NCI-H82 (cell line): ENCODE data around the gene HIGD2A.

Experiments
- DNase-seq: peaks from one replicate; lab custom pipeline; 2025; lab: John Stamatoyannopoulos, UW

Gene HIGD2A, protein sequence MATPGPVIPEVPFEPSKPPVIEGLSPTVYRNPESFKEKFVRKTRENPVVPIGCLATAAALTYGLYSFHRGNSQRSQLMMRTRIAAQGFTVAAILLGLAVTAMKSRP

GRCh38 chr5:176388444-176389134 lies at the start of gene HIGD2A, which contains the start of gene NOP16:
TSS of gene HIGD2A (plus strand) at chr5:176388751. CDS start at chr5:176388820, 69 bp downstream.
TSS of gene NOP16 (minus strand) at chr5:176388598. CDS start at chr5:176388539, 59 bp downstream.
- peak; percentile 99 for DNase-seq

DNA sequence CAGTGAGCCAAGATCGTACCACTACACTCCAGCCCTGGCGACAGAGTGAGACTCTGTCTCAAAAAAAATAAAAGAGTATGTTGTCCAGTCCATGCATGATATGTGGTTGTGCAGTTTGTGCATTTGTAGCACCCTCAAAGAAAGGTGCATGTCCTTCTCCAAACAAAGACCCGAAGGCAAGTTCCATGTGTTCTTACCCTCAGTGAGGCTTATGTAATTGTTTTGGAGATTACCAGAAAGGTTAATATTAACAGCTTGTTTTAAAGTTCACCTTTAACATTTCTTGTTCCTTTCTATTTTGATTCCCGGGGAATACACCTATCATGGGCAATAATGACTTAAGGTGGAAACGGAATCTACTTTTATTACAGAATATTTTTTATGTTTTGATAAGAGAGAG lies 49.2 kb upstream of the HIGD2A start:
- DNase-seq: no peak

DNA sequence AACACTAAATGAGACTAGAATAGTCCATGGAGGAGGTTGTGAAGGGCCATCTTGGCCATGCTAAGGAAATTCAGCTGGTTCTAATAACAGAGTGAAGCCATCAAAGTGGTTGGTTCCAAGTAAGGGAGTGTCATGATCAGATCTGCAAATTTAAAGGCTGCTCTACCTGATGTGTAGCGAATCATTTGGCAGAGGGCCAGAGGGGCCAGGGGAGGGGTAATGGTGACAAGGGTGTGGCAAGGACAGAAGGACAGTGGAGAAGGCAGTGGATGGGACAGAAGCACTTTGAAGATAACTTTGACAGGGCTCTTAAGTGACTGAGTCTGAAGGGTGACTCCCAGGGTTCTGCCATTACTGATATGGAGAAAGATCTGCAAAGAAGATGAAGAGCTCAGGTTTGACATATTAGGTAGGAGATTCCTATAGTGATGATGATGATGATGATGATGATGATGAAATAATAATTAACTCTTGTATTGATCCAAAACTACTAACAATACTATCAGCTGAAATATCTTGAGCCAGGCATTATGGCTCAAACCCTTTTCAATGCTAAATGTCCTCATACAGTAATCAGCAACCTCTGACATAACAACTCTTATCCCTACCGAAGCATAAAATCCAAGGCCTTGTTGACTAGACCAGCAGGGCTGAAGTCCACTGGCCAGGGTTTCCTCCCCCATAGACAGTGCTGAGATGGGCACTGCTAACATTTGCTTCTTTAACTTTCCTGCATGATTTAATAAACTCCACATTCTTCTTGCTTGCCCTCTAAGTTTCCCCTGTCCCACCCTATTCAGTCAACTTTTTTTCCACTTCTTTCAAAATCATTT lies 47.0 kb upstream of the HIGD2A start:
- no peak for DNase-seq

- DNase-seq: no peak
Measured at GRCh38 chr5:176342158-176342483, 46.4 kb upstream of the HIGD2A start.

DNA sequence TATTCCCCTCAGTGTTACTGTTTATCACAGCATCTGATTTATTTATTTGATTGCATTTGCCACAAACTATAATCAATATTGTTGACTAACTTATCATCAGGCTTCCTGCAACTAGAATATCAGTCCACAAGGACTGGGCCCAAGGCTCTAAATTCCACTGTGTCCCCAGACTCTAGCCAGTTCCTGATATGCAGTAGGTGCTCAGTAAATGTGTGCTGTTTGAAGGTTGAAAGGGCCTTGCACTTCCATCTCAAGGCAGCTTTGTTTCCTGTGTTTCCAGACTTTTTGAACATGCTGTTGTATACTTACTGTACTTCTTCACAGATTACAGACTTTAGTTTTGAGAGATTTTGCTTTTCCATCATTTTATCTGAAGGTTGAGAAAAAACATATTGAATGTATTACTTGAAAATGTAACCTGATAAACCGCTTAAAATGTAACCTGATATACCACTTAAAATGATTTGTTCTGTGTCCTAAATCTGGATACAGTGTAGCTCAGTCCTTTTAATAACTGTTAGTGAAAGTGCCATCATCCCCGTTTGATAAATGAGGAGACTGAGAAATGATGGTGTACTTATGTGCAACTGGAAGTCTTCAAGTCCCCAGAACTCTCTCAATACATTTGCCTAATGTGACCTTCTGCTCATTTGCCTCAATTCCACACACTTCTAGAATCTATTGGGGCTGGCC lies 45.6 kb upstream of the HIGD2A start:
- DNase-seq: peak; percentile 18

- no peak for DNase-seq
Measured at GRCh38 chr5:176350416-176350815, 38.1 kb upstream of the HIGD2A start.

DNA sequence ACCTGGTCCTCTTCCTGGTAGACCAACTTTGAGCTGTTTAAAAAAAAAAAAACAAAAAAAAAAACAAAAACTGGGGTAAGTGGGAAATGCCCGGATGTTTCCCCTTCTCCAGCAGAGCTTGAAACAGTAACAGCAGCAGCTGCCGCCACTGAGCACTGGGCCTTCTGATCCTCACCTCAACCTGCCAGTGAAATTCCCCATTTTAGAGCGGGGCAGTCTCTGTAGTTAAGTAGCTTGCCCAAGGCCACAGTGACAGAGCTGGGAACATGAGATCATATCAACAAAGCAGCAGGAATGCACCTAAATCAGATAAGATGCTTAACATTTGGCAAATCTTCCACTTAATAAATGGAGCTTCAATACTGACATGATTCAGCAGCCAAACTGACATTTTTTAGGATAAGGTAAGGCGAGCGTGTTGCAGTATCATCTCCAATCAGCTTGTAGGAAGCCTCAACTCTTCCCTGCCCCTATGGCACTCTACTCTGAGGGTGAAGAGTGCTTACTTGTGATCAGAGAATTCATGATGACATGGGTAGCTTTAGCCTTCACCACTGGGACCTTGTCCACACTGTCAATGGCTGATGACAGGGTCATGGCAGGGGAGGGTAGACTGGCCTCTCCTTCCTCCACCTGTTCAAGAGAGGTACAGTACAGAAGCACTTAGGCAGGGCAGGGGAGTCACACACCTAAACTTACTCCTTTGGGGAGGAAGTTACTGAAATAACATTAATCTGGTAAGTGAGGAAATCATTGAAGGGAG lies 36.3 kb upstream of the HIGD2A start:
- no peak for DNase-seq

- no peak for DNase-seq
Measured at GRCh38 chr5:176353533-176353932, 35.0 kb upstream of the HIGD2A start.

DNA sequence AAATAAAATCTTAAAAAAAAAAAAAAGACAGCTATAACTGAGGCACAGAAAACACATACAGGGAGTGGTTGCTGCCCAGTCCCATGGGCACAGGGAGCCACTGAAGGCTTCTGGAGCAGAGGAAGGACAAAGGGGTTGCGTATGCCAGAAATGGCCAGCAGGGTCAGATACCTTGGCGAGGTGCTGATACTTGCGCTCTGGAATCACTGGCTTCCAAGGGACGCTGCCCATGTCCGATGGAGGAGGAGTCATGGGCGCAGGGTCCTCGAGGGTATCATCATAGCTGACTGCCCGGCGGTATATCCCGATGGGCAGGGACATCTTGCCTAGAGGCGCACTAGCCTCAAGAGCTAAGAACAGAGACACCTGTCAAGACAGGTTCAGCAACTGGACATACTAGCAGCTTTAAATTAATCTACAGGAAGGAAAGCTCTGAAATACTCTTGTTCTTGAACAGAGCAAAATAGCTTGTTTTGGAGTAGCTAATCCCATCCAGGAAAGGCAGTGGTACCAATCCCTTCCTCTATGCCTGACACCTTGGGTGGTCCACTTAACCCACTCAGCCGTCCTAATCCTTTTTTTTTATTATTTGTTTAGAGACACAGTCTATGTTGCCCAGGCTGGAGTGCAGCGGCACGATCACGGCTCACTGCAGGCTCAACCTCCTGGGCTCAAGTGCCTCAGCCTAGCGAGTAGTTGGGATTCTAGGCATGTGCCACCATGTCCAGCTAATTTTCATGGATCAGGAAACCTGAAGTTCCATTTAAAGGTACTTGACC lies 33.0 kb upstream of the HIGD2A start:
- DNase-seq: no peak

GRCh38 chr5:176356179-176356566 lies 32.4 kb upstream of the HIGD2A start:
- no peak for DNase-seq

DNA sequence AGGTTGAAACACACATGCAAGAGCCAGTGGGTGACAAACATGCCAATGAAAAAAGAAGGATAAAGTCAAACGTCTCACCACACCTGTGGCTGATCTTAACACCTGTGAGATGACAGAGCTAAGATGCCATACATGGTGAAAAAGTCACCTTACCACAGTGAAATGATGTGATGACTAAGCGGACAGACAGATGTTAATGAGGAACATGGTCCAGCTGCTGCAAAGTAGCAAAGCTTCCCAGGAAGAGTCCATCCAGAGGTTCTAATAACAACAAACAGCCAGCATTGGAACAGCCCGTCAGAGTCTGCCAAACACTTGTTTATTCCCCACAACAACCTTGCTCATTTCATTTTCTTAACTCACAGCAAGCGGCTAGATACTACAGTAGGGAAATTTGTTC lies 28.9 kb upstream of the HIGD2A start:
- no peak for DNase-seq

DNA sequence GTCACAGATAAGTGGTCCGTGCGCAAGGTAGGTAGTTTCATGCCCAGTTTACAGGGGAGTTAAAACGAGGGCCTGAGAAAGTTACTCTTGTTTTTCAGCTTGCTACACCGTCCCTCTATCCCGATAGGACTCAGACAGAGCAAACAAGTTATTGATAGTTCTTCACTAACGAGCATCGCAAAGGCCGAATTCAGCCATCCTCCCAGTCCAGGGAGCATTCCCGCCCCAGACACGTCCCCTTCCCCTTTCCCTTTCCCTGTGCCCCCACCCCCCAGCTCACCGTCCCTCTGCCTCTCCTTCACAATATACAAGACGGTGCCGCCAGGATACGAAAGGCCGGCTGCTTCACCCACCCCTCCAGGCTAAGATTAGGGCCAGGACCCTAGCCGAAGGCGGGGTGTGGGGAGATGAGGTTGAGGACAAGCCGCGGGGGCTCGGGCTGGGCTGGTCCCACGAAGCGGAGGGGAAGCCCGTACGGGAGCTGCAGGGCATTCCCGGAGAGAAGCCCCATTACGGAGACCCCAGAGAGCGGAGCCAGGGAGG lies 27.6 kb upstream of the HIGD2A start:
- DNase-seq: peak; percentile 56

DNA sequence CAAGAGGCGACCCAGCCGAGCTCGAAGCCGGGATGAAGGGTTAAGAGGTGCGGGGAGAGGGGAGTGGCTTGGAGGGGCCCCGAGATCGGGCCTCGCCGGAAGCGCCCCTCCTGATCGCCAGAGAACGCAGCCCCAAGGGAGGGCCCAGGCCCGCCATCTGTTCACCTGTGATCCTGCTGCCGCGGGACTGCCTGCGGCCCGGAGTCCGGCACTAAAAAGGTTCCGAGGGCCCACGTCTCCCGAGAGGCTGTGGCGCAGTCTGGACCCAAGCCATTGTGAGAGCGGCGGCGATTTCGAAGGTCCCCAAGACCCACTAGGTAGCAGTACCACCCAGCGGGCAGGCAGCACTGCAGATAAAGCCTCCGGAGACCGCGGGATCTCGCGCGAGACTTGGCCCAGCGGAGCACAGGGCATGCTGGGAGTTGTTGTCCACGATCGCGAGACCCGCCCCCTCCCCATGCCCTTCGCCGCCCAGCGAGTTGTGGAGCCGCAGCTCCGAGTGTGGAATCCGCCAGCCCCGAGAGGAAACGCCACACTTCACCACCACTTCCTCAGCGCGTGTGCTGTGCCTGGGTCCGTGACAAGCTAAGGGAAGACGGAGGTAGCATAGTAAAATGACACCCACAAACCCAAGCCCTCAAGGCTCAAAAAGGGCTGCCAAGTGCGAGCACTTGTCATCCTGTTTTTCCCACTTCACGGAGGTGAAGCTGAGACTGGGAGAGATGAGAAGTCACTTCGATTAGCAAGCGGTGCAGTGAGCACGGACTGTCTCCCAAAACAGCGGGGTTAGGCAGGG lies 26.9 kb upstream of the HIGD2A start, which contains the start of gene KIAA1191:
TSS of gene KIAA1191 (minus strand) at position 328 of the 796 bp plus-strand sequence. CDS start 2,256 bp downstream, outside the sequence.
- DNase-seq: peak; percentile 88

DNA sequence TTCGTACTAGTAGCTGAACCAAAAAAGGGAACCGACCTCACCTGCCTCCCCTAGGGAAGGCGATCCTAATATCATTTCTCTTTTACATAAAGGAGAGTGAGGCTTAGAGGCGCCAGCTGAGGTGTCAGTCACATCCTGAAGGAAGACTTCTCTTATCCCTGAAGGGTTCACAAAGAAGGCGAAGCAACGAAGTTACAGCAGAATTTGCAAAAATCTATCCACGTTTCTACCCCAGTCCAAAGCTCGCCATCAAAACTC lies 26.4 kb upstream of the HIGD2A start:
- peak; percentile 32 for DNase-seq

DNA sequence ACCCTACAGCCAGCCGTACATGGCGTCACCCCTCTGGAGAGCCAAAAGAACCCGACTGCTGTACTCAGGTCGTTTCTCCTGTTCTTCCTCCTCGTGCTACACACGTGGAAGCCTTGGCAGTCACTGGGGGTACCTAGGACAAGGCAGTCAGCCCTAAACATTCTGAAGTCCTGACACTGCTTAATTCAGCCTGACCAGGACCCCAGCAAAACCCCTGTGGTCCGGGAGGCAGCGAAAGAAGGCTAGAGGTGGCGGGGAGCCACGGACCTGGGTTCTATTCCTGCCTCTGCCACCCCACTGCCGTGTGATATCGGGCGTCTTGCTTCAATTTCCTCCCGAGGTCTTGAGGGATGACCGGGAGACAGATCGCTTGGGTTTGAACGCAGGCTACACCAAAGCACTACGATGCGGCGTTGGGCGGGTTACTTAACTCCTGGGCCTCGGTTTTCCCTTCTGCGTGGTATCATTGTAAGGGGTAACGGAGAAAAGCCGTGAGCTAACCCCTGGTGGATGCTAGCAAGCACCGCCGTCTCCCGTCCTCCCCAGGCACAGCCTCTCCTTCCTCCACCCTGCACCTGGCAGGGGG lies 23.7 kb upstream of the HIGD2A start:
- DNase-seq: no peak

- DNase-seq: peak; percentile 59
Measured at GRCh38 chr5:176365351-176366231, 23.0 kb upstream of the HIGD2A start, which contains the start of gene ARL10. TSS of gene ARL10 (plus strand) at chr5:176365487. CDS start at chr5:176365564, 77 bp downstream.

DNA sequence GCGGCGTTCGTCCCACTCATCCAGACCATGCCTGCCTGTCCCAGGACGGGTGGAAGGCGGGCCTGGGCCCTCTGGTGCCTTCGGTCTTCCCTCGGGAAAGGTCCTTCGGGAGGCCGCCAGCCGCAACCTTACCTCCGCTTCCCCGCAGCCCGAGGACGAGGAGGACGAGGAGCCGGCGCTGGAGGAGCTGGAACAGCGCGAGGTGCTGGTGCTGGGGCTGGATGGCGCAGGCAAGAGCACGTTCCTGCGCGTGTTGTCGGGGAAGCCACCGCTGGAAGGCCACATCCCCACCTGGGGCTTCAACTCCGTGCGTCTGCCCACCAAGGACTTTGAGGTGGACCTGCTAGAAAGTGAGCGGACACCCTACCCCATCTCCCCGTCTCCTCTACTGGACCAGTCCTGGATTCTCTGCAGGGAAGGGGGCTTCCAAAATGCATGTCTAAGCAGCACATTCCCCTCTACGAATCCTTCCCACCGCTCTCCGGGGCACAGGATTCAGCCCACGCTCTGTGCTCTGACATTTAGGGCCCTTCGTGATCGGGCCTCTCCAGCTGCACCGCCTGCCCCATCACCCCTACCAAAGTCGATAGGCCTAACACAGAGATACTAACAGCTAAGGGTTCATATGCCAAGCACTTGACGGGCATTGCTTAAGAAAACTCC lies 22.2 kb upstream of the HIGD2A start:
- DNase-seq: no peak

GRCh38 chr5:176368726-176369125 lies 19.8 kb upstream of the HIGD2A start:
- DNase-seq: no peak
